ENCODE data around the gene HINFP.

DNA sequence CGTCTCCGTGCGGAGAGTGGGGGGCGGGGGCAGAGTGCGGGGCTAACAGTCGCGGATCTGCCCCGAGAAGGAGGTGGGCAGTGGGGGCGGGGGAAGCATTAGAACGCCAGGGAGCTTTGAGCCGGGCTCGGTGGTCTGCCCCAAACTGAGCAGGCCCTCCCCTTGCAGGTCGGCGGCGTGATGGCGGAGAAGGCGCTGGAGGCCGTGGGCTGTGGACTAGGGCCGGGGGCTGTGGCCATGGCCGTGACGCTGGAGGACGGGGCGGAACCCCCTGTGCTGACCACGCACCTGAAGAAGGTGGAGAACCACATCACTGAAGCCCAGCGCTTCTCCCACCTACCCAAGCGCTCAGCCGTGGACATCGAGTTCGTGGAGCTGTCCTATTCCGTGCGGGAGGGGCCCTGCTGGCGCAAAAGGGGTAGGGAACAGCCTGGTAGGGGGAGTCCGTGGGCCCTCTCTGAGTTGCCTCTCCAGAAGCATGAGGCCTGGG is 28.5 kb downstream of the HINFP start:
- TF ChIP-seq POLR2A (IDR thresholded peaks at IDR 0.05) = no peak
- TF ChIP-seq, protein P1, sequence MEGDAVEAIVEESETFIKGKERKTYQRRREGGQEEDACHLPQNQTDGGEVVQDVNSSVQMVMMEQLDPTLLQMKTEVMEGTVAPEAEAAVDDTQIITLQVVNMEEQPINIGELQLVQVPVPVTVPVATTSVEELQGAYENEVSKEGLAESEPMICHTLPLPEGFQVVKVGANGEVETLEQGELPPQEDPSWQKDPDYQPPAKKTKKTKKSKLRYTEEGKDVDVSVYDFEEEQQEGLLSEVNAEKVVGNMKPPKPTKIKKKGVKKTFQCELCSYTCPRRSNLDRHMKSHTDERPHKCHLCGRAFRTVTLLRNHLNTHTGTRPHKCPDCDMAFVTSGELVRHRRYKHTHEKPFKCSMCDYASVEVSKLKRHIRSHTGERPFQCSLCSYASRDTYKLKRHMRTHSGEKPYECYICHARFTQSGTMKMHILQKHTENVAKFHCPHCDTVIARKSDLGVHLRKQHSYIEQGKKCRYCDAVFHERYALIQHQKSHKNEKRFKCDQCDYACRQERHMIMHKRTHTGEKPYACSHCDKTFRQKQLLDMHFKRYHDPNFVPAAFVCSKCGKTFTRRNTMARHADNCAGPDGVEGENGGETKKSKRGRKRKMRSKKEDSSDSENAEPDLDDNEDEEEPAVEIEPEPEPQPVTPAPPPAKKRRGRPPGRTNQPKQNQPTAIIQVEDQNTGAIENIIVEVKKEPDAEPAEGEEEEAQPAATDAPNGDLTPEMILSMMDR (IDR thresholded peaks at IDR 0.05) = no peak

All from prostate gland (tissue), 2 donors.